Esophagus squamous epithelium (tissue), 5 donors: ENCODE measurements around the gene TMEM63A. TPM values are rescaled to one million over a fixed set of nuclear protein-coding genes. Genes with fewer than 3 reads are reported as not detected.
"Not testable (repeated sequence)": the region's sequence is repeated elsewhere in the genome, so short reads cannot be mapped to it uniquely, and the experiment has no call there.

Source experiments
- DNase-seq: peaks from one replicate; lab custom pipeline; 2025; lab: John Stamatoyannopoulos, UW
- H3K27ac ChIP-seq, 4 donors: fragments of 200-600 bp; sonication (generic); one replicate each; pipeline ENCODE4 v1.5.1; 2016 to 2019; ENCODE audit warnings: mild to moderate bottlenecking in 1 of 4
- H3K27me3 ChIP-seq, 4 donors: fragments of 200-600 bp; sonication (generic); 1 replicate in 3 of 4; 2 replicates in 1 of 4; pipeline versions ENCODE4 v1.5.1 to v1.6.0; 2017 to 2021; ENCODE audit warnings: antibody characterized with exemption in 1 of 4
- H3K36me3 ChIP-seq, 3 donors: fragments of 200-600 bp; sonication (generic); one replicate each; pipeline ENCODE4 v1.5.1; 2016 to 2019
- H3K4me1 ChIP-seq, 3 donors: fragments of 200-600 bp; sonication (generic); one replicate each; pipeline ENCODE4 v1.5.1; 2017 to 2019
- H3K4me3 ChIP-seq, 4 donors: fragments of 200-600 bp; sonication (generic); 1 replicate in 3 of 4; 2 replicates in 1 of 4; pipeline ENCODE4 v1.5.1; 2016 to 2019; ENCODE audit warnings: mild to moderate bottlenecking in 2 of 4, moderate library complexity in 1 of 4
- H3K9me3 ChIP-seq, 3 donors: fragments of 200-600 bp; sonication (generic); one replicate each; pipeline ENCODE4 v1.5.1; 2016 to 2019
- CTCF ChIP-seq, 6 experiments: fragments of 450-650 bp in 4 of 6; fragments of 200-600 bp in 2 of 6; sonication (generic) in 2 of 6; IDR thresholded peaks; one replicate each; pipeline ENCODE4 v1.5.1; 2016 to 2019; ENCODE audit warnings: antibody characterized with exemption in 6 of 6, mild to moderate bottlenecking in 4 of 6, moderate library complexity in 4 of 6
- POLR2A ChIP-seq, 4 donors: fragments of 450-650 bp; IDR thresholded peaks; one replicate each; pipeline ENCODE4 v1.6.1; 2017; ENCODE audit warnings: antibody characterized with exemption in 4 of 4, mild to moderate bottlenecking in 4 of 4, moderate library complexity in 3 of 4
- WGBS, 2 donors: methylation state at CpG; one replicate each; pipeline ENCODE4 v1.1.5; 2018; 5-methylcytosine and 5-hydroxymethylcytosine counted together
- intact Hi-C: fragments of 100-400 bp; cut with DNase I; formaldehyde crosslinking; loops from one replicate; pipeline ENCODE4 v1.15.0; 2022
- total RNA-seq, 4 donors: library from RNA; depleted of rRNA; stranded (reverse); fragments of >200 nt; gene quantifications; one replicate each; pipeline ENCODE4 v1.1.0, GENCODE V29; 2016
- donor health status: DM: yes; HTN: yes; CAD: no.

TMEM63A gene
- total RNA-seq = 10 to 100 TPM in 3 of 4 donors, 1 to 10 TPM in 1; 9.8 to 27.1 (median 18.3) TPM

- no peaks in the 10 kb centered on the region for H3K27me3 ChIP-seq
- peaks cover 0 to 15% (median 0%) of the 10 kb centered on the region in 3 donors for H3K36me3 ChIP-seq
- TF ChIP-seq CTCF (IDR thresholded peaks at IDR 0.05) (peak; percentile 32 to 50 (median 38)), POLR2A (IDR thresholded peaks at IDR 0.05) (peak in 3 of 4 donors; percentile 49 to 81 (median 79))
- WGBS, 2 donors = 0% methylated on average over 1 to 36 of the region's 64 CpGs
- intact Hi-C loops = no loop called here
- H3K4me1 ChIP-seq = peaks cover 38 to 62% (median 44%) of the 10 kb centered on the region in 3 donors
- H3K4me3 ChIP-seq = peak within 1 kb of the TSS; percentile 61 to 99 (median 85)
- peak within 1 kb of the TSS; percentile 82 to 93 (median 91) for H3K27ac ChIP-seq
- H3K9me3 ChIP-seq = no peaks in the 10 kb centered on the region
- DNase-seq = peak; percentile 54
Observed at GRCh38 chr1:225881959-225882693, at the start of gene TMEM63A. Gene TMEM63A (minus strand): TSS chr1:225882380. CDS start chr1:225877580, 4,800 bp downstream.

- Histone ChIP-seq H3K27ac (no peak overlapping the region), H3K4me3 (no peak overlapping the region), H3K4me1 (no peaks in the 10 kb centered on the region), H3K27me3 (no peaks in the 10 kb centered on the region), H3K9me3 (no peaks in the 10 kb centered on the region), H3K36me3 (no peaks in the 10 kb centered on the region)
- DNase-seq = no peak
- intact Hi-C loops = no loop called here
- WGBS, 2 donors = 86 to 89% methylated on average over 5 of the region's 5 CpGs
- TF ChIP-seq CTCF (IDR thresholded peaks at IDR 0.05) = no peak
- TF ChIP-seq POLR2A (IDR thresholded peaks at IDR 0.05) = no peak
Observed at GRCh38 chr1:225931270-225932136, 49.3 kb upstream of the TMEM63A start.

- no peak for DNase-seq
- intact Hi-C loops = no loop called here
- no peak overlapping the region for H3K27ac ChIP-seq
- H3K4me1 ChIP-seq = no peaks in the 10 kb centered on the region
- no peaks in the 10 kb centered on the region for H3K36me3 ChIP-seq
- TF ChIP-seq POLR2A (IDR thresholded peaks at IDR 0.05) (no peak), CTCF (IDR thresholded peaks at IDR 0.05) (no peak)
- no peaks in the 10 kb centered on the region for H3K27me3 ChIP-seq
- H3K9me3 ChIP-seq = no peaks in the 10 kb centered on the region
- WGBS, 2 donors = 95 to 98% methylated on average over 2 of the region's 2 CpGs
- no peak overlapping the region for H3K4me3 ChIP-seq
Observed at GRCh38 chr1:225930566-225930965, 48.4 kb upstream of the TMEM63A start.

GRCh38 chr1:225929462-225929861 lies 47.3 kb upstream of the TMEM63A start:
- H3K9me3 ChIP-seq, DNase-seq, H3K27me3 ChIP-seq, intact Hi-C loops, H3K27ac ChIP-seq, H3K4me1 ChIP-seq, H3K4me3 ChIP-seq, H3K36me3 ChIP-seq: not testable (repeated sequence)
- 96% methylated on average over 3 of the region's 3 CpGs for WGBS, 2 donors

- H3K27ac ChIP-seq = peak overlapping the region in 1 of 4 donors; percentile 6
- H3K9me3 ChIP-seq = no peaks in the 10 kb centered on the region
- intact Hi-C loops = no loop called here
- DNase-seq = no peak
- peaks cover 5 to 10% (median 6%) of the 10 kb centered on the region in 3 donors for H3K4me1 ChIP-seq
- no peaks in the 10 kb centered on the region for H3K36me3 ChIP-seq
- H3K4me3 ChIP-seq = no peak overlapping the region
- H3K27me3 ChIP-seq = no peaks in the 10 kb centered on the region
- TF ChIP-seq CTCF (IDR thresholded peaks at IDR 0.05) = no peak
- TF ChIP-seq POLR2A (IDR thresholded peaks at IDR 0.05) = no peak
- WGBS, 2 donors = 77 to 80% methylated on average over 14 of the region's 14 CpGs
Observed at GRCh38 chr1:225928186-225929175, 46.3 kb upstream of the TMEM63A start.
